Lower leg skin (tissue), 3 donors: ENCODE results near the gene AFF2.

ENCODE experiments used
- CTCF ChIP-seq, 3 donors: fragments of 450-650 bp; IDR thresholded peaks; one replicate each; pipeline ENCODE4 v1.5.1; 2016; ENCODE audit warnings: antibody characterized with exemption in 3 of 3, mild to moderate bottlenecking in 3 of 3, moderate library complexity in 2 of 3
- POLR2A ChIP-seq, 2 donors: fragments of 450-650 bp; IDR thresholded peaks; one replicate each; pipeline ENCODE4 v1.6.1; 2016 to 2017; ENCODE audit warnings: antibody characterized with exemption in 2 of 2, mild to moderate bottlenecking in 1 of 2, moderate library complexity in 1 of 2

GRCh38 chrX:148624951-148625474 lies 124.6 kb downstream of the AFF2 start:
- TF ChIP-seq CTCF (IDR thresholded peaks at IDR 0.05): no peak
- TF ChIP-seq POLR2A (IDR thresholded peaks at IDR 0.05): no peak
